ENCODE results near the gene FAM20C. TPM values are rescaled to one million over a fixed set of nuclear protein-coding genes. Genes with fewer than 3 reads are reported as not detected.

FAM20C gene
- total RNA-seq, 1 experiment from 2014 or later, result 34.0 TPM

- H3K4me1 Mint-ChIP-seq (ENCODE audit: low read depth, unreplicated experiment), result no peaks in the 10 kb centered on the region
- H3K9me3 Mint-ChIP-seq (ENCODE audit: unreplicated experiment), result no peaks in the 10 kb centered on the region
- DNase-seq, result no peak
- Histone ChIP-seq H3K9me3 (no peaks in the 10 kb centered on the region), H3K36me3 (ENCODE audit: control insufficient read depth, insufficient read depth, low read length) (no peaks in the 10 kb centered on the region), H3K27me3 (replicated peaks; ENCODE audit: control insufficient read depth, insufficient read depth, low read length) (no peaks in the 10 kb centered on the region; the same call in 1 of the 2 replicates), H3K4me1 (no peaks in the 10 kb centered on the region), H3K4me3 (ENCODE audit: low read depth, low read length) (no peak overlapping the region)
- CTCF ChIA-PET, result no interaction called here
- POLR2A ChIA-PET, result no interaction called here
- intact Hi-C loops (cut with micrococcal nuclease; ENCODE audit: unreplicated experiment), result no loop called here
- peaks cover 10% of the 10 kb centered on the region for H3K27me3 Mint-ChIP-seq (ENCODE audit: insufficient read depth, unreplicated experiment)
- BruUV-seq (replicated peaks), result no TSS peak
- peaks cover 4% of the 10 kb centered on the region for H3K36me3 Mint-ChIP-seq (ENCODE audit: insufficient read depth, unreplicated experiment)
- H3K4me3 Mint-ChIP-seq (ENCODE audit: unreplicated experiment), result no peak overlapping the region
- TF ChIP-seq CTCF (IDR thresholded peaks at IDR 0.05; ENCODE audit: insufficient read depth in 1 of 2, low read depth in 1 of 2, low read length in 1 of 2, severe bottlenecking in 1 of 2, unreplicated experiment in 1 of 2), result no peak
- H3K27ac Mint-ChIP-seq (ENCODE audit: unreplicated experiment), result no peak overlapping the region
These were observed 8.7 kb upstream of the FAM20C start for GRCh38 chr7:183496-184292.

GRCh38 chr7:184294-185264, 7.8 kb upstream of the FAM20C start:
- Mint-ChIP-seq H3K27me3 (ENCODE audit: insufficient read depth, unreplicated experiment) (peaks cover 6% of the 10 kb centered on the region), H3K27ac (ENCODE audit: unreplicated experiment) (no peak overlapping the region), H3K36me3 (ENCODE audit: insufficient read depth, unreplicated experiment) (no peaks in the 10 kb centered on the region), H3K4me1 (ENCODE audit: low read depth, unreplicated experiment) (no peaks in the 10 kb centered on the region), H3K9me3 (ENCODE audit: unreplicated experiment) (no peaks in the 10 kb centered on the region), H3K4me3 (ENCODE audit: unreplicated experiment) (no peak overlapping the region)
- DNase-seq, result no peak
- Histone ChIP-seq H3K4me1 (no peaks in the 10 kb centered on the region), H3K4me3 (ENCODE audit: low read depth, low read length) (no peak overlapping the region), H3K9me3 (no peaks in the 10 kb centered on the region), H3K27me3 (replicated peaks; ENCODE audit: control insufficient read depth, insufficient read depth, low read length) (no peaks in the 10 kb centered on the region; the same call in 1 of the 2 replicates), H3K36me3 (ENCODE audit: control insufficient read depth, insufficient read depth, low read length) (no peaks in the 10 kb centered on the region)
- BruUV-seq (replicated peaks), result no TSS peak
- no peak for TF ChIP-seq CTCF (IDR thresholded peaks at IDR 0.05; ENCODE audit: insufficient read depth in 1 of 2, low read depth in 1 of 2, low read length in 1 of 2, severe bottlenecking in 1 of 2, unreplicated experiment in 1 of 2)
- CTCF ChIA-PET, result no interaction called here
- intact Hi-C loops (cut with micrococcal nuclease; ENCODE audit: unreplicated experiment), result no loop called here
- POLR2A ChIA-PET, result no interaction called here

GRCh38 chr7:186516-187113, 5.8 kb upstream of the FAM20C start:
- TF ChIP-seq CTCF (IDR thresholded peaks at IDR 0.05; ENCODE audit: insufficient read depth in 1 of 2, low read depth in 1 of 2, low read length in 1 of 2, severe bottlenecking in 1 of 2, unreplicated experiment in 1 of 2), result no peak
- Histone ChIP-seq H3K9me3 (no peaks in the 10 kb centered on the region), H3K4me3 (ENCODE audit: low read depth, low read length) (no peak overlapping the region), H3K27me3 (replicated peaks; ENCODE audit: control insufficient read depth, insufficient read depth, low read length) (no peaks in the 10 kb centered on the region; the same call in 1 of the 2 replicates), H3K36me3 (ENCODE audit: control insufficient read depth, insufficient read depth, low read length) (no peaks in the 10 kb centered on the region), H3K4me1 (0 out of 2 replicates have a peak, but pooled peaks cover 4% of the 10 kb centered on the region)
- Mint-ChIP-seq H3K27me3 (ENCODE audit: insufficient read depth, unreplicated experiment) (peaks cover 4% of the 10 kb centered on the region), H3K36me3 (ENCODE audit: insufficient read depth, unreplicated experiment) (no peaks in the 10 kb centered on the region), H3K4me1 (ENCODE audit: low read depth, unreplicated experiment) (no peaks in the 10 kb centered on the region), H3K4me3 (ENCODE audit: unreplicated experiment) (no peak overlapping the region), H3K9me3 (ENCODE audit: unreplicated experiment) (no peaks in the 10 kb centered on the region), H3K27ac (ENCODE audit: unreplicated experiment) (no peak overlapping the region)
- intact Hi-C loops (cut with micrococcal nuclease; ENCODE audit: unreplicated experiment), result no loop called here
- CTCF ChIA-PET, result no interaction called here
- DNase-seq, result no peak
- BruUV-seq (replicated peaks), result no TSS peak
- POLR2A ChIA-PET, result no interaction called here

Measured in Caco-2 (cell line).